Stimulated activated CD4-positive, alpha-beta T cell treated with anti-CD3 and anti-CD28 coated beads, TNF-alpha, amount 100 ng/mL, for 48 hours (primary cell): ENCODE data around the gene KCNMA1.
"Not testable (repeated sequence)": the region's sequence is repeated elsewhere in the genome, so short reads cannot be mapped to it uniquely, and the experiment has no call there.

ENCODE experiments used
- DNase-seq, 3 donors: peaks; one replicate each; pipeline ENCODE4 v3.0.0-alpha.2; 2020; ENCODE audit warnings: low read depth in 3 of 3

Gene KCNMA1

DNA sequence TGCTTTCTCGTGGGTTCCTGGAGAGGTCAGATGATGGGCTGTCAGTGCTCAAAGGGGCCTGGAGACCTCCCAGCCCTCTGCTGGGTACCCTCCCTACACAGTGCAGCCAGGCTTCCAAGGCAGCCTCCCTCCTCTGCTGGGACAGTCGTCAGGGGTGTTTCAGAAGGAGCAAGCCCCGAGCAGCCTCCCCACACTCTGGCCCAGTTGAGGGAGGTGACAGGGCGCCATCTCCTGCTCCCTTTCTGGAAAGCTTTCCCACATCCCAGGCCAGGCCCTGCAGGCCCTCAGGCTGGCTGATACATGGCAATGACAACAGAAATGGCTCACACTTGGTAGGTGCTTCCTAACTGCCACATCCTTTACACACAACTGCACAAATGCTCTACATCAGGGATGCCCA, 32.1 kb downstream of the KCNMA1 start:
- no peak for DNase-seq

- no peak for DNase-seq
These were observed 32.7 kb downstream of the KCNMA1 start for GRCh38 chr10:77604941-77605351.

GRCh38 chr10:77604063-77604462, 33.5 kb downstream of the KCNMA1 start:
- no peak for DNase-seq

GRCh38 chr10:77603534-77603927, 34.1 kb downstream of the KCNMA1 start:
- no peak for DNase-seq

GRCh38 chr10:77602913-77603533, 34.6 kb downstream of the KCNMA1 start:
- no peak for DNase-seq

- DNase-seq: no peak
These were observed 35.2 kb downstream of the KCNMA1 start for GRCh38 chr10:77602231-77602912.

DNA sequence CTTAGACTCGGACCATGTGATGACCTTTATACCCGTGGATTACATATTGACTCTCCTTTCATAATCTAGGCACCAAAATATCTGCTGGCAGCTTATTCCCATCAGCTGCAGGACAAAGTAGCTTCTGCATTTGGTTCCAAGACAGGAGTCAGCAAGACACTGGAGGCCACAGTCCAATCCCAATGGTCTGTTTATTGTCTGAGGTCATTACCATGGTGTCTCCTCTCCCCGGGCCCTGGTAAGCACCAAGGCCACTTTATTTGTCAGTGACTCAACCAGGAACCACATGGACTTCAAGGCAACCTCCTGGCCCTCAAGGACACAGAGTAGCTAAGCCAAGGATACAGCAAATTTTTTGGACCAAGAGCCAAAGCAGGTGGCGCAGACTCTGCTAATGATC, 36.1 kb downstream of the KCNMA1 start:
- DNase-seq: no peak

- no peak for DNase-seq
These were observed 37.0 kb downstream of the KCNMA1 start for GRCh38 chr10:77600640-77601039.

GRCh38 chr10:77599651-77600050, 38.0 kb downstream of the KCNMA1 start:
- DNase-seq: no peak

- DNase-seq: no peak
These were observed 39.0 kb downstream of the KCNMA1 start for GRCh38 chr10:77598606-77599005.

- DNase-seq: no peak
These were observed 40.0 kb downstream of the KCNMA1 start for GRCh38 chr10:77597560-77597959.

DNA sequence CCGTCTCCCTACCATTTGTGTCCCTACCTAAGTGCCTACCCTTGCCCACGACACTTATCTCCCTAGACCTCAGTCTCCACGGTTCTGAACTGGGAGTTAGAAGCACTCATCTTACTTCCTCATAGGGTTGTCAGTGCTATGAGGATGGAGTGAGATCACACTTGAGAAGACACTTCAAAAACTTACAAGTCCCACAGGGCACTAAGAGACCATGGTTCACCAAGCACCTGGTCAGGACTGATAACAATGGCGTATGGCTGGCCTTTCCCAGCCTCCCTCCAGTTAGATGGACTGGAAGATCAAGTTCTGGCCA, 43.2 kb downstream of the KCNMA1 start:
- no peak for DNase-seq

- DNase-seq: no peak
These were observed 43.7 kb downstream of the KCNMA1 start for GRCh38 chr10:77593771-77594470.

- no peak for DNase-seq
These were observed 44.5 kb downstream of the KCNMA1 start for GRCh38 chr10:77592946-77593636.

DNA sequence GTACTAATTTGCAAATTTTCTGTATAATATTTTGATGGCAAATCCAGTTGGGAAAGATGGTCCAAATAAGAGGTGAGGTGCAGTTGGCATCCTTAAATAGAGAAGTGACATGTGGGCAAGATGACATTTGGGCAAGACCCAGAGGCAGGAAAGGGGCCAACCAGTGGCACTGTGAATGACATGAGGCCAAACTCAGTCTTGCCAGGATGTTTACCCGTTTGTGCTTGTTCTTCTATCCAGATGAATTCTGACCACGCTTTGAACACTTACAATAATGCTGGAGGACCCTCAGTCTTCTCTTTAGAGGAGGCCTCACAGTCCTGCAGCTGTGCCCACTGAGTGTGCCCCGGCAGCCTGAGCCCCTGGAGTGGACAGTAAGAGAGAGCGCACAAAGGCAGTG, 45.1 kb downstream of the KCNMA1 start:
- no peak for DNase-seq

GRCh38 chr10:77591238-77591880, 46.2 kb downstream of the KCNMA1 start:
- DNase-seq: no peak

- DNase-seq: no peak
These were observed 47.0 kb downstream of the KCNMA1 start for GRCh38 chr10:77590344-77591237.

GRCh38 chr10:77589703-77590102, 47.9 kb downstream of the KCNMA1 start:
- DNase-seq: not testable (repeated sequence)

DNA sequence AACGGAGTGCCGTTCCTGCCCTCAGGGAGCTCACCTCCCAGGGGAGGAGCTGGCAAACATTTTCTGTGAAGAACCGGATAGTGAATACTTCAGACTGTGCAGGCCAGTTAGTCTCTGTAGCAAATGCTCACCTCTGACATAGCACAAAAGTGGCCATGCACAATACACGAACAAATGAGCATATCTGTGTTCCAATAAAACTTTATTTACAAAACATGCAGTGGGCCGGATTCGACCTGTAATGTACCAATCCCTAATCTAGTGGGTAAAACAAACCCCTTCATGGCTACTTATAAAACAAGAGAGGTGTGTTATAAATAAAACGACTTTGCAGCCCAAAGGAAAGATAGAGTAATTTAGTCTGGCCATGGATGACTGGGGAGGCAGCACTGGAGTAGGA, 48.7 kb downstream of the KCNMA1 start:
- DNase-seq: no peak

DNA sequence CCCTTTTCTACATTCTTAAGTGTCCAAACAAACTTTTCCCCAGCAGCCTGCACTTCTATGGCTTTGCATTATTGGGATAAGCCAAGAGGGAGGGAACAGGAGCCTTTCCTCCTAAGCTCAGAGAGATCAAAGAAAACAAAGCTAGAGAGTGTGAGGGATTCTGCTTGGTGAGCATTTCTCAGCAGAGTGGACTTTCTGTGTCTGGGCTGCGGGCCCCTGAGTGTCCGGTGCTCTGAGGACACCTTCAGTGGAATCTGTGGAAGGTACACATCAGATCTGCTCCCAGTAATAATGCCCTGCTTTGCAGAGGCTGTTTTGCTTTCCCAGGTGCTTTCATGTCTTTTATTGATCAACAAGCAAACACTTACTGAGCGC, 50.2 kb downstream of the KCNMA1 start:
- DNase-seq: no peak

GRCh38 chr10:77586719-77587415, 50.7 kb downstream of the KCNMA1 start:
- DNase-seq: no peak
